ENCODE data around the gene DCLK3. TPM values are rescaled to one million over a fixed set of nuclear protein-coding genes. Genes with fewer than 3 reads are reported as not detected.

Gene DCLK3
- total and polyA plus RNA-seq, 2 donors (not counting 1 experiment from before 2014, with no cell fraction given), result not detected

DNA sequence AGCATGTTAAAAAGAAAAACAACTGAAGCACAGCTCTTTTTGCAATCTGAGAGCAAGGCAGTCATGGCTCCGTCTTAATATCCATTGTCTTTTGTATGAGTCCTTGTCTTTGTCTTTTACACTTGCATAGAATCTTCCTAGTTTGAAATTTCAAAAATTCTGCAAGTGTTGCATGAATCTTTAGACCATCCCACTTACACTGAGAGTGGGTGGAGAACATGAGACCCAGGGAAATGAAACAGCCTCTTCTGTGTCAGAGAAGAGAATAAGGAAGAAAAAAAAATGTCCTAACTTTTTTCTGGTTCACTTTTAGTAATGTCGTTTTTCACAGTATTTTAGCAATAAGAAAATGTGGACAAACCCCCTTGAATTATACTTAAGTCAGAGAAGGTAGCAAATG, 12.1 kb upstream of the DCLK3 start:
- Histone ChIP-seq H3K36me3 (replicated peaks in 1 of 2; ENCODE audit: control extremely low read depth in 1 of 2, control insufficient read depth in 1 of 2, extremely low read depth in 1 of 2, insufficient read depth in 2 of 2, low read length in 1 of 2) (no peaks in the 10 kb centered on the region), H3K9ac (ENCODE audit: low read length) (no peak overlapping the region), H3K27ac (ENCODE audit: low read length in 2 of 2) (no peak overlapping the region), H3K4me1 (ENCODE audit: control insufficient read depth in 2 of 2, insufficient read depth in 2 of 2, low read length in 2 of 2) (no peaks in the 10 kb centered on the region), H3K4me2 (replicated peaks; ENCODE audit: low read depth, low read length, poor library complexity, severe bottlenecking) (no peak overlapping the region), H4K20me1 (ENCODE audit: control insufficient read depth, insufficient read depth, low read length, poor library complexity, severe bottlenecking) (no peaks in the 10 kb centered on the region), H3K9me3 (ENCODE audit: control extremely low read depth in 1 of 3, control insufficient read depth in 2 of 3, insufficient read depth in 1 of 3, low read length in 2 of 3) (peaks cover 0 to 1% (median 0%) of the 10 kb centered on the region in 3 donors), H3K4me3 (ENCODE audit: control extremely low read depth in 1 of 5, extremely low read depth in 1 of 5, insufficient read depth in 1 of 5, low read depth in 2 of 5, low read length in 4 of 5) (no peak overlapping the region), H2AFZ (ENCODE audit: insufficient read depth, low read depth, low read length, poor library complexity, severe bottlenecking) (no peak overlapping the region), H3K27me3 (replicated peaks in 1 of 4; ENCODE audit: control extremely low read depth in 1 of 4, control insufficient read depth in 3 of 4, insufficient read depth in 4 of 4, low read length in 3 of 4) (peaks cover 0 to 3% (median 0%) of the 10 kb centered on the region in 4 experiments), H3K79me2 (ENCODE audit: control insufficient read depth, insufficient read depth, low read length) (no peaks in the 10 kb centered on the region)
- TF ChIP-seq EZH2 (IDR thresholded peaks at IDR 0.05; ENCODE audit: borderline replicate concordance, insufficient read depth, low read depth, low read length, poor library complexity, severe bottlenecking), result no peak
- TF ChIP-seq, protein P1, sequence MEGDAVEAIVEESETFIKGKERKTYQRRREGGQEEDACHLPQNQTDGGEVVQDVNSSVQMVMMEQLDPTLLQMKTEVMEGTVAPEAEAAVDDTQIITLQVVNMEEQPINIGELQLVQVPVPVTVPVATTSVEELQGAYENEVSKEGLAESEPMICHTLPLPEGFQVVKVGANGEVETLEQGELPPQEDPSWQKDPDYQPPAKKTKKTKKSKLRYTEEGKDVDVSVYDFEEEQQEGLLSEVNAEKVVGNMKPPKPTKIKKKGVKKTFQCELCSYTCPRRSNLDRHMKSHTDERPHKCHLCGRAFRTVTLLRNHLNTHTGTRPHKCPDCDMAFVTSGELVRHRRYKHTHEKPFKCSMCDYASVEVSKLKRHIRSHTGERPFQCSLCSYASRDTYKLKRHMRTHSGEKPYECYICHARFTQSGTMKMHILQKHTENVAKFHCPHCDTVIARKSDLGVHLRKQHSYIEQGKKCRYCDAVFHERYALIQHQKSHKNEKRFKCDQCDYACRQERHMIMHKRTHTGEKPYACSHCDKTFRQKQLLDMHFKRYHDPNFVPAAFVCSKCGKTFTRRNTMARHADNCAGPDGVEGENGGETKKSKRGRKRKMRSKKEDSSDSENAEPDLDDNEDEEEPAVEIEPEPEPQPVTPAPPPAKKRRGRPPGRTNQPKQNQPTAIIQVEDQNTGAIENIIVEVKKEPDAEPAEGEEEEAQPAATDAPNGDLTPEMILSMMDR (IDR thresholded peaks at IDR 0.05), result no peak
- H3K9me3 Mint-ChIP-seq (ENCODE audit: insufficient read depth), result no peaks in the 10 kb centered on the region
- POLR2A ChIA-PET, result no interaction called here
- CTCF ChIA-PET, result no interaction called here
- DNase-seq (no peak), ATAC-seq (ENCODE audit: low read depth) (no peak)
- H3K27me3 Mint-ChIP-seq, result peaks cover 3% of the 10 kb centered on the region
- no peak overlapping the region for H3K4me3 Mint-ChIP-seq
- WGBS (ENCODE audit: insufficient coverage), result no CpG with 5 or more reads among the region's 2 CpGs
- intact Hi-C loops (cut with micrococcal nuclease), result no loop called here
- H3K4me1 Mint-ChIP-seq, result no peaks in the 10 kb centered on the region
- no peak overlapping the region for H3K27ac Mint-ChIP-seq

DNA sequence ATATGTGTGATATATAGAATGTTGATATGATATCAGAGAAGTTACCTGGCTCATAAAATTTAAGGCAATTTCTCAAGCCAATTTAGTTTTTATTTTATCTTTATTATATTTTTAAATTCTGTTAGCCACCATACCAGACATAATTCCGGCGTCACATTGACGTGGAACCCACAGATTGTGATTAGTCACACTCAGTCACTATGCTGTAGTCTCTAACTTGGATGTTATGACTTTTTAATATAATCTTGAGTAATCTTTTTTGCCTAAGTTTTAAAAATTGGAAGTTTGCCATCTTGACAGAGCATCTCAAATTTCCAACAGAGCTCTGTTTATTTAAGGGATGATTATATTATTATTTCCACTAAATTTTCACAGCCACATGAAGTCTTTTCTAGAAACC, 9.7 kb upstream of the DCLK3 start:
- TF ChIP-seq, protein P1 (IDR thresholded peaks at IDR 0.05), result no peak
- no peak for TF ChIP-seq EZH2 (IDR thresholded peaks at IDR 0.05; ENCODE audit: borderline replicate concordance, insufficient read depth, low read depth, low read length, poor library complexity, severe bottlenecking)
- H3K36me3 ChIP-seq (replicated peaks in 1 of 2; ENCODE audit: control extremely low read depth in 1 of 2, control insufficient read depth in 1 of 2, extremely low read depth in 1 of 2, insufficient read depth in 2 of 2, low read length in 1 of 2), result no peaks in the 10 kb centered on the region
- Mint-ChIP-seq H3K9me3 (ENCODE audit: insufficient read depth) (no peaks in the 10 kb centered on the region), H3K4me3 (no peak overlapping the region), H3K27ac (no peak overlapping the region), H3K27me3 (peaks cover 23% of the 10 kb centered on the region), H3K4me1 (no peaks in the 10 kb centered on the region)
- DNase-seq (no peak), ATAC-seq (ENCODE audit: low read depth) (no peak)
- no peak overlapping the region for H2AFZ ChIP-seq (ENCODE audit: insufficient read depth, low read depth, low read length, poor library complexity, severe bottlenecking)
- H3K9ac ChIP-seq (ENCODE audit: low read length), result no peak overlapping the region
- H3K4me3 ChIP-seq (ENCODE audit: control extremely low read depth in 1 of 5, extremely low read depth in 1 of 5, insufficient read depth in 1 of 5, low read depth in 2 of 5, low read length in 4 of 5), result no peak overlapping the region
- no CpG with 5 or more reads among the region's 3 CpGs for WGBS (ENCODE audit: insufficient coverage)
- no peaks in the 10 kb centered on the region for H4K20me1 ChIP-seq (ENCODE audit: control insufficient read depth, insufficient read depth, low read length, poor library complexity, severe bottlenecking)
- no peaks in the 10 kb centered on the region for H3K79me2 ChIP-seq (ENCODE audit: control insufficient read depth, insufficient read depth, low read length)
- CTCF ChIA-PET, result no interaction called here
- no peaks in the 10 kb centered on the region for H3K9me3 ChIP-seq (ENCODE audit: control extremely low read depth in 1 of 3, control insufficient read depth in 2 of 3, insufficient read depth in 1 of 3, low read length in 2 of 3)
- intact Hi-C loops (cut with micrococcal nuclease), result no loop called here
- POLR2A ChIA-PET, result no interaction called here
- no peak overlapping the region for H3K27ac ChIP-seq (ENCODE audit: low read length in 2 of 2)
- H3K4me2 ChIP-seq (replicated peaks; ENCODE audit: low read depth, low read length, poor library complexity, severe bottlenecking), result no peak overlapping the region
- no peaks in the 10 kb centered on the region for H3K4me1 ChIP-seq (ENCODE audit: control insufficient read depth in 2 of 2, insufficient read depth in 2 of 2, low read length in 2 of 2)
- peaks cover 0 to 5% (median 0%) of the 10 kb centered on the region in 4 experiments for H3K27me3 ChIP-seq (replicated peaks in 1 of 4; ENCODE audit: control extremely low read depth in 1 of 4, control insufficient read depth in 3 of 4, insufficient read depth in 4 of 4, low read length in 3 of 4)

Data from B cell (primary cell).